GM12873 (cell line): ENCODE data around the gene ITGB1.

Source experiments
- TF ChIP-seq, protein P1 (sequence below): IDR thresholded peaks from 2 replicates; pipeline ENCODE4 v1.5.1; 2012; ENCODE audit warnings: low read depth, mild to moderate bottlenecking, moderate library complexity, low read length, control low read depth; ENCODE audit not compliant: insufficient read depth; ENCODE audit errors: missing control alignments

The ITGB1 gene

DNA sequence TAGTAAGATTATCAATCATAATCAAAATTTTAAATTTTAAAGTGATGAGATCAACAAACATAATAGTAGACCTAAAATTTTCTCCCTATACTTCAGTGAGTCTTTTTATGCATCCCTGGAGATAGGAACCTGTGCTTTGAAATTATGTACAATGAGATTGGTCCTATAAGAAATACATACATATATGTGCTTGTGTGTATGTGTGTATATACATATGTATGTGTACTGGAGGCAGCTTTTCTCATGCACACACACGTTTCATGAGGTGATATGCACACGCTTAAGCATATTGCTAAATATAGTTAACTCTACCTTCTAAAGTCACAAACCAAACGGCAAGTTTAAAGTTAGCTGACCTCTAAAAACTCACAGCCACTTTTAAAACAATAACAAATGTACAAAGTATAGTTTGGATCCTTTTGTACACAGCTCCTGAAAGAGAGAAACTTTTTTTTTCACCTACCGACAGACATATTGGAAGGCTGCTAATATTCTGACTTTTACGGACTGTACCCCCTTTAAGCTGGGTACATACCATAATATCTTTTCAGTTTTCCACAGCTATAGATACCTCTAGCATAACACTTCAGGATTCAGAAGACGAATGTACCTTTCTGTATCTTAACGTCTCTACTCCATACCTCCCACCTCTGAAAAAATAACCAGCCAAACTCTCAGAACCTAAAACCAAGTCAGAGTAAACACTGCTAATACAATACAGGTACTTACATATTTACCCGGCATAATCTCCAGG lies 3.3 kb downstream of the ITGB1 start:
- TF ChIP-seq, protein P1, sequence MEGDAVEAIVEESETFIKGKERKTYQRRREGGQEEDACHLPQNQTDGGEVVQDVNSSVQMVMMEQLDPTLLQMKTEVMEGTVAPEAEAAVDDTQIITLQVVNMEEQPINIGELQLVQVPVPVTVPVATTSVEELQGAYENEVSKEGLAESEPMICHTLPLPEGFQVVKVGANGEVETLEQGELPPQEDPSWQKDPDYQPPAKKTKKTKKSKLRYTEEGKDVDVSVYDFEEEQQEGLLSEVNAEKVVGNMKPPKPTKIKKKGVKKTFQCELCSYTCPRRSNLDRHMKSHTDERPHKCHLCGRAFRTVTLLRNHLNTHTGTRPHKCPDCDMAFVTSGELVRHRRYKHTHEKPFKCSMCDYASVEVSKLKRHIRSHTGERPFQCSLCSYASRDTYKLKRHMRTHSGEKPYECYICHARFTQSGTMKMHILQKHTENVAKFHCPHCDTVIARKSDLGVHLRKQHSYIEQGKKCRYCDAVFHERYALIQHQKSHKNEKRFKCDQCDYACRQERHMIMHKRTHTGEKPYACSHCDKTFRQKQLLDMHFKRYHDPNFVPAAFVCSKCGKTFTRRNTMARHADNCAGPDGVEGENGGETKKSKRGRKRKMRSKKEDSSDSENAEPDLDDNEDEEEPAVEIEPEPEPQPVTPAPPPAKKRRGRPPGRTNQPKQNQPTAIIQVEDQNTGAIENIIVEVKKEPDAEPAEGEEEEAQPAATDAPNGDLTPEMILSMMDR: no peak

DNA sequence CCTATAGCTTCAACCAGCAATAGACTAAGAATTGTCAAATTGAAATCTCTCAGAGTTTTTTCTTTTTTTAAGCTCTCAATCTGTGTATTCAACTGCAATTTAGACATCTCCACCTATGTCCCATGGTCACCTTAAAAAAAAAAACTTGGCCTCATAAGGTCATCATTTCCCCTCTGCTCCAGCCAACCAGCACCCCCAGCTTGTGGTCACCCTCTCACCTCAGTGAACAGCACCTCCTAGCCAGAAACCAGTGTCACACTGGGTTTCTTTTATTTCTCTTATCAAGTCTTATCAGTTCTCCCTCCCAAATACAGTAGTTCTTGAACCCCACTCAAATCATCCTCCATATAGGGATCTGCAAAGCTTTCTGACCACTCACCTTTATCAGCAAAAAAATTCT lies 4.0 kb downstream of the ITGB1 start:
- TF ChIP-seq, protein P1: no peak

DNA sequence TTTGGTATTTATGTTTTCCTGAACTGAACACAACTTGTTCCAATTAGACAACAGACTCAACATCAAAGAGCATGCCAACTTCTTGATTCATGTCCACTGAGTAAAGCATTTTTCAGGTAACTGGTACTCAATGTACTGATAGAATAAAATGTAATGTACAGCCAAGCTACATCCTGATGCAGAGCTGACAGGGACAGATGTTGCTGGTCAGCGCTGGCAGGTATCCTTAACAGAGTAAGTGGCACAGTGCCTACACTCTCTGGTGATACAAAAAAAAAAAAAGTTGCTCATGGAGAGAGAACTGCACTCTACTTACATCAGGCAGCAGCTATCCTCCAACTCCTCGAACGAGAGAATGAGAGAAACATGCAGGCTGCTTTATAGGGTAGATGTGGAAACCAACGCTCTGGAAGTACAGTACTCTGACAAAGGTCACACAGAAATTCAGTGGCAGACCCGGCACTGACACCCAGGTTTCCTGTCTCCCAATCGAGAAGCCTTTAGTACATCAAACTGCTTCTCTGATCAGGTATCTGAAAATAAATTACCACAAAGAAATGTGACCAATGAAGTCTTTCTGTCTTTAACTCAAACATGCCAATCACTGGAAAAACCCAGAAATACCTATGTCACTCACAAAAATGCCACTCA lies 4.6 kb downstream of the ITGB1 start:
- TF ChIP-seq, protein P1: no peak

DNA sequence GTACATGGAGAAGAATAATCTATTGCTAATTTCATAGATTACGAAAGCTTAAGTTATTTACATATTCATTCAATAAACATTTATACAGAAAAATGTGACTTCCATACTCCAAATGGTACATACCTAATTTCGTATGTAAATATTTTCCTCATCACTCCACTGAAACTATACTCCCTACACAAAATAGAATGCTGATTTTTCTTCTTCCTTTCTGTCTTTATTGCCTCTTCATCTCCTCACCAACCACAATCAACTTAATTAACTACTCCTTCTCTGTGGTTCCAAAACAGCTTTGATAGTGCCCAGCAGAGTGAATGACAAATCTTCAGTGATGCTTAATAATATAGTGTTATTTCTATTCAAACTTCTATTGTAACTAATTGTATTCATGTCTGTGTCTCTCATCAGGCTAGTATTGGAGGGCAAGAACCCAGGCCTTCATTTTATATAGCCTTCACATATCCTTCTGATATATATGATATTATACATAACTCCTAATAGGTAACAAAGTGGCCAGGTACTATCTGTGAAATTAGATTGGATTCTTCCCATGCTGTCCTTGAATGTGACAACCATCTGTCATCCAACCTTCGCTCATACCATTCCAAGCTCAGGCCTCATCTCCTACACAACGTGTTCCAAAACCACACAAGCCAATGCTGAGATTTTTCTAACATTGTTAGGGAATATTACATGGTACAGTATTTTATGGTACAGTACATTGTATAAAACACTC lies 5.3 kb downstream of the ITGB1 start:
- TF ChIP-seq, protein P1: no peak

DNA sequence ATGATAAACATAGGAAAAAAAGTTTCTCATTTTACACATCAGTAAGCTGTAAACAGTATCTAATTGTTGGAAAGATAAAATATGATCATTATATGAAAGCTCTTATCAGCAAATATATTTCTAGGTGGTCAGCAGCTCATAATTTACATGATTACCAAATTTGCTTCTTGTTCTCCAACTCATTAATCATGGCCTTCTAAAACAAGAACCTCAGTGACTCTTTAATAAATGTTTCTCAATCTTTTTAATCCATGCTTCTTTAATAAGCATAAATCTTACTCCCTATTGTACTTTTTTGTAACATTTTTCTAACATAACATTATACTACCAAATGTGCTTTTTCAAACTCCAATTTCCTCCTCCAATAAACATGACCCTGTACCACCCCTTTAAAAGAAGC lies 5.9 kb downstream of the ITGB1 start:
- TF ChIP-seq, protein P1: no peak

DNA sequence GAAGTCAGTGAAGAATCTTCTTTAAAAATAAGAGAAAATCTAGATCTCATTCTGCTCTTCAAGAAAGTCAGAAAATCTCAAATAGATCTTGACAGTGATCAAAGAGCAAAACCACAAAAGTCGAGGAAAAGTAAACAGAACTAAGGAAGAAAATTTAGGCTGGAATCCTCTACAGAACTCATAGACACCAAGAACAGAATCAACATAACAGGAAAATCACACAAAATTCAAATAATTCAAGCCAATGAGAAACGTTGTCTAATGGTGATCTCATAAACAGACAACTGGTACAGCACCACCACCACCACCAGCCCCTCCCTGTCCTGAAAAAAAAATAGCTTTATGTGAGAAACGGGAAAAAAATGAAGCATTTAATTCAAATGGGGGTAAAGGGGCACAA lies 6.9 kb downstream of the ITGB1 start:
- TF ChIP-seq, protein P1: no peak

DNA sequence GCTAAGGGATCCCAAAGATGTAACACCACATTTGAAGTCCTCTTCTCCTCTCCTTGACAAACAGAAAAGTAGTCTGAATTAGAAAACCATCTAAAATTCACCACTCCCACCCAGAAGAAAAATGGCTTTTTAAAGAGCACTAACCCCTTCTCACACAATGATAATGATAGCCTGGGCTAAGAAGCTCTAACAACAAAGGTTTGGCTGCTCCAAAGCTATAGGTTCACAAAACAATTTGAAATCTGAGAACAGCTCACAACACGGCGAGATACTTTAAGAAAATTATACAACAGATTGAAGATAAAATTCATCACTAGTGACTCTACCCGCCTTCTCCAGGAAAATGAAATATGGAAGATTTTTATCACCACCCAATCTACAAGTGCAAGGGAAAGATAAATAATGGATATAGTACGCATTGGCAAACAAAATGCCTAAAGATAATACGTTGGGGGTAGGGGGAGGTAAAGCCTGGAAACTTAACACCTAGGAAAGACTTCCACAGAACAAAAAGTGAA lies 7.4 kb downstream of the ITGB1 start:
- TF ChIP-seq, protein P1: no peak
